Osteoblast (primary cell): ENCODE data around the gene SMCR8. TPM values are rescaled to one million over a fixed set of nuclear protein-coding genes. Genes with fewer than 3 reads are reported as not detected.

Source experiments
- DNase-seq: peaks from one replicate; pipeline ENCODE4 v3.0.0; 2011; ENCODE audit warnings: low spot score, mixed read lengths; ENCODE audit not compliant: insufficient read length; ENCODE audit errors: missing footprints
- H2AFZ ChIP-seq: 2 replicates; pipeline ENCODE4 v1.6.0; 2011; ENCODE audit warnings: mild to moderate bottlenecking, low read length
- H3K27ac ChIP-seq: 2 replicates; pipeline ENCODE4 v1.5.1; 2011; ENCODE audit warnings: mild to moderate bottlenecking, low read depth, low read length, moderate library complexity
- H3K27me3 ChIP-seq: 2 replicates; pipeline ENCODE4 v1.6.0; 2012; ENCODE audit warnings: mild to moderate bottlenecking, control low read depth, inconsistent platforms, low read length, moderate library complexity; ENCODE audit not compliant: insufficient read depth
- H3K36me3 ChIP-seq: 2 replicates; pipeline ENCODE4 v1.5.1; 2011; ENCODE audit warnings: mild to moderate bottlenecking, low read length, control low read depth, moderate library complexity; ENCODE audit not compliant: insufficient read depth
- H3K4me1 ChIP-seq: 2 replicates; pipeline ENCODE4 v1.5.1; 2011; ENCODE audit warnings: mild to moderate bottlenecking, low read length, control low read depth, moderate library complexity; ENCODE audit not compliant: insufficient read depth
- H3K4me2 ChIP-seq: 2 replicates; pipeline ENCODE4 v1.6.0; 2011; ENCODE audit warnings: mild to moderate bottlenecking, low read length; ENCODE audit not compliant: insufficient read depth
- H3K4me3 ChIP-seq: fragments of 200-600 bp; sonication (generic); 3 replicates; pipeline ENCODE4 v1.5.1; 2012; ENCODE audit warnings: mild to moderate bottlenecking, low read length, inconsistent platforms; ENCODE audit not compliant: insufficient read depth
- H3K79me2 ChIP-seq: 2 replicates; pipeline ENCODE4 v1.6.0; 2012; ENCODE audit warnings: mild to moderate bottlenecking, low read length, control low read depth, inconsistent platforms; ENCODE audit not compliant: insufficient read depth
- H3K9me3 ChIP-seq: 2 replicates; pipeline ENCODE4 v1.5.1; 2011; ENCODE audit warnings: low read depth, low read length, control low read depth
- H4K20me1 ChIP-seq: 2 replicates; pipeline ENCODE4 v1.6.0; 2012; ENCODE audit warnings: mild to moderate bottlenecking, low read length, control low read depth; ENCODE audit not compliant: insufficient read depth
- total RNA-seq: library from RNA; depleted of rRNA; stranded (reverse); fragments of >200 nt; gene quantifications from 2 replicates; pipeline ENCODE4 v1.2.3, GENCODE V29; 2012
- TF ChIP-seq, protein P1 (sequence below): IDR thresholded peaks from 2 replicates; pipeline ENCODE4 v1.5.1; 2011; ENCODE audit warnings: mild to moderate bottlenecking, low read depth, low read length, moderate library complexity; ENCODE audit errors: extremely low read depth

SMCR8 gene
- total RNA-seq, 1 donor = 22.1 TPM

DNA sequence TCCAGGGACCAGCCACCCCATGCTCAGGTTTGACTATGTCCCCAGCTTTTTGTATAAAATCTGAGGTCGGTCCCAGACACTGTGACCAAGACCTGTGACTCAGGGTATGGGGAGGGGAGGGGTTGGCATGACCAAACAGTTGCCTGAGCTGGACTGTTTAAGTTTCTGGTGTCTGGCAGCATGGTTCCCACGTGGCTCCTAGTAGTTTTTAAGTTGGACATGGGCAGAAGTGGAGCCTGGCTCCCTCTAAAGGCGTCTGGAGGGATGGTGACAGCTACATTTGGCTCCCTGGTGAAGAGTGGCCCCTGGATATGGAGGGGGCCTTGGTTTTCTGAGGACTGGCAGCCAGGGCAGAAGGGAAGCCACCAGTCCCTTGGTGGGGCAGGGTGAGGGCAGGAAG lies 7.9 kb downstream of the SMCR8 start:
- Histone ChIP-seq H3K27ac (no peak overlapping the region), H2AFZ (no peak overlapping the region), H3K4me2 (no peak overlapping the region), H3K36me3 (peaks cover 36% of the 10 kb centered on the region), H3K27me3 (no peaks in the 10 kb centered on the region), H4K20me1 (peaks cover 49% of the 10 kb centered on the region), H3K9me3 (no peaks in the 10 kb centered on the region), H3K4me3 (no peak overlapping the region), H3K4me1 (peaks cover 6% of the 10 kb centered on the region), H3K79me2 (peaks cover 79% of the 10 kb centered on the region)
- TF ChIP-seq, protein P1, sequence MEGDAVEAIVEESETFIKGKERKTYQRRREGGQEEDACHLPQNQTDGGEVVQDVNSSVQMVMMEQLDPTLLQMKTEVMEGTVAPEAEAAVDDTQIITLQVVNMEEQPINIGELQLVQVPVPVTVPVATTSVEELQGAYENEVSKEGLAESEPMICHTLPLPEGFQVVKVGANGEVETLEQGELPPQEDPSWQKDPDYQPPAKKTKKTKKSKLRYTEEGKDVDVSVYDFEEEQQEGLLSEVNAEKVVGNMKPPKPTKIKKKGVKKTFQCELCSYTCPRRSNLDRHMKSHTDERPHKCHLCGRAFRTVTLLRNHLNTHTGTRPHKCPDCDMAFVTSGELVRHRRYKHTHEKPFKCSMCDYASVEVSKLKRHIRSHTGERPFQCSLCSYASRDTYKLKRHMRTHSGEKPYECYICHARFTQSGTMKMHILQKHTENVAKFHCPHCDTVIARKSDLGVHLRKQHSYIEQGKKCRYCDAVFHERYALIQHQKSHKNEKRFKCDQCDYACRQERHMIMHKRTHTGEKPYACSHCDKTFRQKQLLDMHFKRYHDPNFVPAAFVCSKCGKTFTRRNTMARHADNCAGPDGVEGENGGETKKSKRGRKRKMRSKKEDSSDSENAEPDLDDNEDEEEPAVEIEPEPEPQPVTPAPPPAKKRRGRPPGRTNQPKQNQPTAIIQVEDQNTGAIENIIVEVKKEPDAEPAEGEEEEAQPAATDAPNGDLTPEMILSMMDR = peak; percentile 26
- peak; percentile 92 for DNase-seq

DNA sequence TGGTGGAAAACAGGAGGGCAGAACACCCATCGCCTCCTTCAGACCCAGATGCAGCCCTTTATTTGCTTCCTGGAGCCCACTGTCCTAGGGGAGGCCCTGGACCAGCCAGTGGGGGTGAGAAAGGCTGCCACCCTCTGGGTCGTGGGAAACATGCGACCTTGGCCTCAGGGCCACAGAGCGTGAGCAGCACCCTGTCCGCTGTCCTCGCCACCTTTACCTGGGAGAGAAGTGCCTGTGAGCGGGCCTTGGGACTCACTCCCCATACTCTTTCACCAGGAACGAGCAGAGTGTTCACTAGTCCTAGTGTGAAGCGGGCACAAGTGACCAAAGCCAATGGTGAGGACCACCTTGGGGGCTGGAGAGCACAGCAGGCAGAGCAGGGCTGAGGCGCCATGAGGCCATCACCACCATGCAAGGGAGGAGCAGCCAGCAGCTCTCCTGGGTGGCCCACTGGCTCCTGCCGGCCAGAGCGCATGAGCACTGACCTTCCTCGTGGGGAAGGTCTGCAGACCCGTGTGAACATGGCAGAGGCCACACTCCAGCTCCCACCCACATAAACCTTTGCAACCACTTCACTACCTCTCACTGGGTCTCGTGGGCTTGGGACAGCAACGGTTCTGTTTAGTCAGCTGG lies 8.5 kb downstream of the SMCR8 start:
- Histone ChIP-seq H3K9me3 (no peaks in the 10 kb centered on the region), H3K79me2 (peaks cover 73% of the 10 kb centered on the region), H3K27me3 (no peaks in the 10 kb centered on the region), H3K36me3 (peaks cover 40% of the 10 kb centered on the region), H3K4me1 (peaks cover 2% of the 10 kb centered on the region), H3K4me2 (no peak overlapping the region), H3K4me3 (no peak overlapping the region), H2AFZ (no peak overlapping the region), H3K27ac (no peak overlapping the region), H4K20me1 (peaks cover 46% of the 10 kb centered on the region)
- TF ChIP-seq, protein P1 = no peak
- DNase-seq = peak; percentile 17

DNA sequence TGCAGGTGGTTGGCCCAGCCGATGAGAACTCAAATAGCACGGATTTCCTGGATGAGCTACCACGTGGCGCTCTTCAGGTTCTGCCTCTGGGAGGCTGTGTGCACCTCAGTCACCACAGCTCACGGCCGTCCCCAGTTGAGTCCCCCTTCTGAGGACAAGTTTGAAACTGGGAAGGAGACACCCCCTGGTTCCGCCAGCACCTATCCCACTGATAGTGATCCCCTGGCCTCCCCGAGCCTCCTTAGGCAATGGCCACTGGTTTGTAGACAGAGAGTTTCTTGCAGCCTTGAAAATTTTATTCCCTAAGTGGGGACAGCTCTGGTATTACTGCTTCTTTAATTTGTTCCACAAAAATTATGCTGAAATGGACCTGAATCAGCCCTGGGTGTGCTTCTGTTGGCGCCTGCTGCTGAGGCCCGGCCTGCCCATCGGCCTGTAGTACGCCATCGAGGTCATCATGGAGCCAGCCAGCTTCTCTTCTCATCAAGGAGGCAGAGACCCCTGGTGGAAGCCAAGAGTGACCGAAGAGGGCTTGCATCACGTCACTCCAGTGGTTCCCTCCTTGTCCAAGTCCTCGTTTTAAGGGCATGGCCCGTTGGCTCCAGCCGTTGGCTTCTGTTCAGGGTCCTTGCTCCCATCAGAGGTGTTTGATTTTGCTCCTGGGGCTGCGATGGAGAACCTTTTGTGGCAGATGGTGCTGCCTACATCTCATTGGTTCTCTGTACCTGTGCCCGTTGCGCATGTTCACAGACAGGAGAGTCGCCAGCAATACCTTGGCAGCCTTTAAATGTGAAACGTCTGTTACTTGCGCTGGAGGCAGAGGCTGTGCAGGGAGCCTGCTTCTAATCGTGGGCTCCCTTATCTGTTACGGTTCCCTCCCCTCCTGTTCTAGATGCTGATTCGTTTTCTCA lies 9.3 kb downstream of the SMCR8 start:
- H3K27ac ChIP-seq = no peak overlapping the region
- H3K4me1 ChIP-seq = peaks cover 2% of the 10 kb centered on the region
- TF ChIP-seq, protein P1 = no peak
- peaks cover 37% of the 10 kb centered on the region for H3K36me3 ChIP-seq
- H3K27me3 ChIP-seq = no peaks in the 10 kb centered on the region
- DNase-seq = peak; percentile 70
- H3K4me2 ChIP-seq = no peak overlapping the region
- no peak overlapping the region for H3K4me3 ChIP-seq
- H2AFZ ChIP-seq = no peak overlapping the region
- H4K20me1 ChIP-seq = peaks cover 38% of the 10 kb centered on the region
- peaks cover 65% of the 10 kb centered on the region for H3K79me2 ChIP-seq
- no peaks in the 10 kb centered on the region for H3K9me3 ChIP-seq

DNA sequence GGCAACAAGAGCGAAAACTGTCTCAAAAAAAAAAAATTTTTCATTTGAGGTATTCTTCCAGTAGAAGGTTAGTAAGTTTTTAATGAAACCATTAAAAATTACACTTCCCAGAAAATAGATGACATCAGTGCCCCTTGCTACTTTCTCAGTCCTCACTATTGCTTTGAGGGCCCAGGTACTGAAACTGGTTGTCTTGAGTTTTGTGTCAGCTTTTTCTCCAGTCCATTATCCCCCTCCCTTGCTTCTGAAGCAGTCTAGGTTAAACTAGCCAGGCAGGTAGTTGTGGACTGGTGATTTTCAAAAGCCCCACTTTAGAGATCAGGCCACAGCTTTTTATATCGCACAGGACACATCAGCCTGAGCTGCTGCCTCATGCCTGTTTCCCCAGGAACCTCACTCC lies 10.9 kb downstream of the SMCR8 start:
- no peak overlapping the region for H2AFZ ChIP-seq
- peaks cover 2% of the 10 kb centered on the region for H3K4me1 ChIP-seq
- TF ChIP-seq, protein P1 = no peak
- no peak overlapping the region for H3K4me3 ChIP-seq
- no peaks in the 10 kb centered on the region for H3K27me3 ChIP-seq
- H3K36me3 ChIP-seq = peaks cover 35% of the 10 kb centered on the region
- peaks cover 49% of the 10 kb centered on the region for H3K79me2 ChIP-seq
- no peaks in the 10 kb centered on the region for H3K9me3 ChIP-seq
- DNase-seq = peak; percentile 38
- H4K20me1 ChIP-seq = peaks cover 21% of the 10 kb centered on the region
- H3K4me2 ChIP-seq = no peak overlapping the region
- no peak overlapping the region for H3K27ac ChIP-seq
